ENCODE results near the gene AFF3. TPM values are rescaled to one million over a fixed set of nuclear protein-coding genes. Genes with fewer than 3 reads are reported as not detected.

Gene AFF3
- total and polyA plus RNA-seq, 2 of the 4 experiments (the other 2 are of a cell fraction) = 12.9 to 14.3 TPM

GRCh38 chr2:99816908-99817307 lies 325.5 kb downstream of the AFF3 start:
- in situ Hi-C loops (cut with MboI; ENCODE audit: low sequenced_read_pairs) = no loop called here
- Histone ChIP-seq H2BK20ac (ENCODE audit: low read depth, low read length) (no peak overlapping the region; the same call in 1 of the 2 replicates), H3K9me3 (ENCODE audit: control insufficient read depth, insufficient read depth, low read length) (no peaks in the 10 kb centered on the region), H3K14ac (replicated peaks; ENCODE audit: low read depth, low read length) (no peak overlapping the region), H3K4me1 (ENCODE audit: control insufficient read depth, insufficient read depth, low read length) (peaks cover 4% of the 10 kb centered on the region), H3K79me1 (ENCODE audit: low read depth in 1 of 2, low read length in 2 of 2) (peaks cover 0 to 18% of the 10 kb centered on the region in 2 experiments; a peak in 3 of 4 replicates), H2BK15ac (ENCODE audit: low read depth, low read length) (no peak overlapping the region), H3K27ac (ENCODE audit: insufficient read depth, low read length) (no peak overlapping the region), H2AFZ (replicated peaks; ENCODE audit: low read length, poor library complexity) (no peak overlapping the region), H3K36me3 (ENCODE audit: control insufficient read depth, insufficient read depth, low read length) (peaks cover 9% of the 10 kb centered on the region), H4K91ac (ENCODE audit: insufficient read depth, low read depth, low read length) (no peak overlapping the region), H4K20me1 (ENCODE audit: insufficient read depth, low read length) (no peaks in the 10 kb centered on the region), H3K4me2 (ENCODE audit: low read depth, low read length) (no peak overlapping the region), H3K9me1 (ENCODE audit: insufficient read depth, low read length) (peaks cover 14% of the 10 kb centered on the region), H3K4ac (ENCODE audit: low read depth, low read length) (0 out of 2 replicates have a peak overlapping the region, but pooled peaks have one; percentile 1), H2AK5ac (ENCODE audit: low read depth, low read length) (no peak overlapping the region), H4K8ac (ENCODE audit: low read depth in 2 of 2, low read length in 2 of 2) (no peak overlapping the region), H3K56ac (ENCODE audit: extremely low read depth, insufficient read depth, low read length) (no peak overlapping the region), H4K5ac (ENCODE audit: low read depth, low read length) (no peak overlapping the region), H2BK120ac (ENCODE audit: low read depth, low read length) (no peak overlapping the region), H3K18ac (ENCODE audit: low read depth, low read length) (no peak overlapping the region), H3K23ac (ENCODE audit: low read depth, low read length) (no peak overlapping the region), H3K27me3 (ENCODE audit: control insufficient read depth, insufficient read depth, low read length) (no peaks in the 10 kb centered on the region), H3K4me3 (ENCODE audit: insufficient read depth, low read depth, low read length) (no peak overlapping the region), H2AK9ac (replicated peaks; ENCODE audit: low read depth, low read length, poor library complexity) (no peak overlapping the region), H2BK5ac (ENCODE audit: low read depth, low read length, poor library complexity, severe bottlenecking) (no peak overlapping the region), H3K9ac (ENCODE audit: low read depth, low read length) (no peak overlapping the region)
- DNase-seq (no peak), ATAC-seq (ENCODE audit: low read depth) (no peak)
- ChIA-PET CTCF (no interaction called here), POLR2A (ENCODE audit: unreplicated experiment) (no interaction called here)
- dilution Hi-C loops (cut with HindIII; ENCODE audit: low sequenced_read_pairs, unreplicated experiment) = no loop called here
- WGBS, 2 experiments (ENCODE audit: extremely low coverage in 2 of 2, insufficient read length in 1 of 2) = 94% methylated on average over 3 of the region's 5 CpGs; no CpG with 5 or more reads in 1 of the 2 experiments
- no TSS peak for BruUV-seq (replicated peaks)
- no peak for TF ChIP-seq RFX5 (IDR thresholded peaks at IDR 0.05; ENCODE audit: low read depth, low read length)
- TF ChIP-seq BHLHE40 (IDR thresholded peaks at IDR 0.05; ENCODE audit: low read depth, low read length) = no peak
- TF ChIP-seq FOS (IDR thresholded peaks at IDR 0.05; ENCODE audit: low read depth, low read length) = no peak
- no peak for TF ChIP-seq MAZ (IDR thresholded peaks at IDR 0.05; ENCODE audit: borderline replicate concordance, low read depth, low read length)
- no peak for TF ChIP-seq ELK1 (IDR thresholded peaks at IDR 0.05; ENCODE audit: borderline replicate concordance, low read depth, low read length)
- TF ChIP-seq USF2 (IDR thresholded peaks at IDR 0.05; ENCODE audit: low read depth, low read length) = no peak
- TF ChIP-seq CHD1 (IDR thresholded peaks at IDR 0.05; ENCODE audit: low read depth, low read length) = no peak
- TF ChIP-seq RCOR1 (IDR thresholded peaks at IDR 0.05; ENCODE audit: insufficient replicate concordance, low read length) = no peak
- no peak for TF ChIP-seq RAD21 (IDR thresholded peaks at IDR 0.05; ENCODE audit: low read length)
- no peak for TF ChIP-seq SMC3 (IDR thresholded peaks at IDR 0.05; ENCODE audit: low read depth, low read length)
- no peak for TF ChIP-seq POLR2A (IDR thresholded peaks at IDR 0.05; ENCODE audit: low read depth, low read length)
- no peak for TF ChIP-seq MXI1 (IDR thresholded peaks at IDR 0.05; ENCODE audit: borderline replicate concordance, low read depth, low read length)
- TF ChIP-seq CEBPB (IDR thresholded peaks at IDR 0.05; ENCODE audit: low read depth, low read length) = no peak
- no peak for TF ChIP-seq NFE2L2 (IDR thresholded peaks at IDR 0.05; ENCODE audit: low read depth, low read length)
- no peak for TF ChIP-seq CTCF (conservative IDR thresholded peaks at IDR 0.05; ENCODE audit: low read depth, low read length)
- intact Hi-C loops (cut with micrococcal nuclease) = loop anchor here (10.0 kb wide), 1 partner anchor 428 kb away; no protein-coding TSS in a partner anchor

Measured in IMR-90 (cell line).